A673 (cell line): ENCODE measurements around the gene SERPINA6. TPM values are rescaled to one million over a fixed set of nuclear protein-coding genes. Genes with fewer than 3 reads are reported as not detected.

ENCODE experiments used
- BruUV-seq: library from RNA; stranded (reverse); fragments of 400-500 nt; replicated peaks from 2 replicates; lab custom pipeline; 2021; lab: Mats Ljungman, UMichigan
- CTCF ChIA-PET: fragments of 300-600 bp; sonication (Branson Sonifier 250); formaldehyde crosslinking; loops from one replicate; lab custom pipeline; 2022; ENCODE audit warnings: antibody characterized with exemption; lab: Charles Lee
- POLR2A ChIA-PET: fragments of 300-600 bp; sonication (Branson Sonifier 250); formaldehyde crosslinking; loops from one replicate; lab custom pipeline; 2022; ENCODE audit warnings: antibody characterized with exemption; ENCODE audit not compliant: low non-redundant PET; lab: Charles Lee
- DNase-seq: peaks from one replicate; pipeline ENCODE4 v3.0.0-alpha.2; 2015; ENCODE audit warnings: low spot score
- H3K27ac ChIP-seq: fragments of 200-600 bp; sonication (generic); 2 replicates; pipeline ENCODE4 v1.5.1; 2016; ENCODE audit warnings: mixed run types, low read depth, mild to moderate bottlenecking, mixed read lengths, antibody characterized with exemption, low read length; ENCODE audit not compliant: poor library complexity, severe bottlenecking
- H3K27me3 ChIP-seq: fragments of 200-600 bp; sonication (generic); replicated peaks from 2 replicates; pipeline ENCODE4 v1.6.1; 2017; ENCODE audit warnings: mixed run types, low read depth, mild to moderate bottlenecking, mixed read lengths, antibody characterized with exemption, low read length; ENCODE audit not compliant: insufficient read depth, poor library complexity
- H3K36me3 ChIP-seq: fragments of 200-600 bp; sonication (generic); 2 replicates; pipeline ENCODE4 v1.6.1; 2016; ENCODE audit warnings: mixed run types, mild to moderate bottlenecking, mixed read lengths, antibody characterized with exemption, low read length; ENCODE audit not compliant: insufficient read depth, poor library complexity, severe bottlenecking
- H3K4me1 ChIP-seq: fragments of 200-600 bp; sonication (generic); 2 replicates; pipeline ENCODE4 v1.6.1; 2017; ENCODE audit warnings: mixed run types, mild to moderate bottlenecking, mixed read lengths, antibody characterized with exemption, low read length; ENCODE audit not compliant: insufficient read depth, poor library complexity, severe bottlenecking
- H3K4me3 ChIP-seq: fragments of 200-600 bp; sonication (generic); 2 replicates; pipeline ENCODE4 v1.5.1; 2016; ENCODE audit warnings: low read depth, mixed run types, mild to moderate bottlenecking, mixed read lengths, low read length; ENCODE audit not compliant: poor library complexity, severe bottlenecking
- H3K9me3 ChIP-seq: fragments of 200-600 bp; sonication (generic); 2 replicates; pipeline ENCODE4 v1.6.1; 2016; ENCODE audit warnings: mixed run types, low read depth, mild to moderate bottlenecking, mixed read lengths, antibody characterized with exemption, low read length; ENCODE audit not compliant: poor library complexity, severe bottlenecking
- EZH2 ChIP-seq: fragments of 200-600 bp; sonication (generic); IDR thresholded peaks from 2 replicates; pipeline ENCODE4 v1.6.1; 2017; ENCODE audit warnings: borderline replicate concordance, low read depth, mild to moderate bottlenecking, mixed read lengths, antibody characterized with exemption, low read length; ENCODE audit not compliant: poor library complexity, severe bottlenecking
- intact Hi-C: fragments of 100-400 bp; cut with micrococcal nuclease; formaldehyde crosslinking; loops from one replicate; pipeline ENCODE4 v1.10.0; 2022; ENCODE audit not compliant: unreplicated experiment
- total RNA-seq: library from RNA; stranded (reverse); gene quantifications from 2 replicates; pipeline ENCODE4 v1.2.3, GENCODE V29; 2021
- TF ChIP-seq, protein P1 (sequence below): fragments of 300-800, 200-600 bp; sonication (generic); conservative IDR thresholded peaks from 2 replicates; pipeline ENCODE4 v1.5.1; 2017; ENCODE audit warnings: low read depth, mild to moderate bottlenecking, antibody characterized with exemption, low read length, moderate library complexity, mixed read lengths

The SERPINA6 gene
- total RNA-seq, 1 experiment from 2014 or later, result not detected

DNA sequence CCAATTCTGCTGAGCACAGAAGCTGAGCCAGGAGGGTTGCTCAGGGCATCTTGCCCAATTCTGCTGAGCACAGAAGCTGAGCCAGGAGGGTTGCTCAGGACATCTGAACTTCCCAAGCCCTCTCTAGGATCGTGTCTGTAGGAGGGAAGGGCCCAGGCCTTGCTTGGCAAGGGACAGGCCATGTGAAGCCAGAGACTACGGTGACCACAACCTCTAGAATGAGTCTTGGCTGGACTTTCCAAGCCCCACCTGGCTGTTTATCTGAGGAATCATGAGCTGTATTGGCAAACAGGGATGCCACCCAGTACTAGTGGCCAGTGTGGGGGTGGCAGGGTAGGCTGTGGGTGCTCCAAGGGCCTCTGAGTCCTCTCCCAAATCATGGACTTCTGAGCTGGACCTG is 7.7 kb upstream of the SERPINA6 start:
- ChIA-PET CTCF (no interaction called here), POLR2A (no interaction called here)
- no peak overlapping the region for H3K27ac ChIP-seq
- no peaks in the 10 kb centered on the region for H3K27me3 ChIP-seq
- H3K4me1 ChIP-seq, result no peaks in the 10 kb centered on the region
- no peak for DNase-seq
- no TSS peak for BruUV-seq
- H3K9me3 ChIP-seq, result no peaks in the 10 kb centered on the region
- H3K4me3 ChIP-seq, result no peak overlapping the region
- TF ChIP-seq EZH2, result no peak
- TF ChIP-seq, protein P1, sequence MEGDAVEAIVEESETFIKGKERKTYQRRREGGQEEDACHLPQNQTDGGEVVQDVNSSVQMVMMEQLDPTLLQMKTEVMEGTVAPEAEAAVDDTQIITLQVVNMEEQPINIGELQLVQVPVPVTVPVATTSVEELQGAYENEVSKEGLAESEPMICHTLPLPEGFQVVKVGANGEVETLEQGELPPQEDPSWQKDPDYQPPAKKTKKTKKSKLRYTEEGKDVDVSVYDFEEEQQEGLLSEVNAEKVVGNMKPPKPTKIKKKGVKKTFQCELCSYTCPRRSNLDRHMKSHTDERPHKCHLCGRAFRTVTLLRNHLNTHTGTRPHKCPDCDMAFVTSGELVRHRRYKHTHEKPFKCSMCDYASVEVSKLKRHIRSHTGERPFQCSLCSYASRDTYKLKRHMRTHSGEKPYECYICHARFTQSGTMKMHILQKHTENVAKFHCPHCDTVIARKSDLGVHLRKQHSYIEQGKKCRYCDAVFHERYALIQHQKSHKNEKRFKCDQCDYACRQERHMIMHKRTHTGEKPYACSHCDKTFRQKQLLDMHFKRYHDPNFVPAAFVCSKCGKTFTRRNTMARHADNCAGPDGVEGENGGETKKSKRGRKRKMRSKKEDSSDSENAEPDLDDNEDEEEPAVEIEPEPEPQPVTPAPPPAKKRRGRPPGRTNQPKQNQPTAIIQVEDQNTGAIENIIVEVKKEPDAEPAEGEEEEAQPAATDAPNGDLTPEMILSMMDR, result no peak
- intact Hi-C loops, result no loop called here
- H3K36me3 ChIP-seq, result no peaks in the 10 kb centered on the region

DNA sequence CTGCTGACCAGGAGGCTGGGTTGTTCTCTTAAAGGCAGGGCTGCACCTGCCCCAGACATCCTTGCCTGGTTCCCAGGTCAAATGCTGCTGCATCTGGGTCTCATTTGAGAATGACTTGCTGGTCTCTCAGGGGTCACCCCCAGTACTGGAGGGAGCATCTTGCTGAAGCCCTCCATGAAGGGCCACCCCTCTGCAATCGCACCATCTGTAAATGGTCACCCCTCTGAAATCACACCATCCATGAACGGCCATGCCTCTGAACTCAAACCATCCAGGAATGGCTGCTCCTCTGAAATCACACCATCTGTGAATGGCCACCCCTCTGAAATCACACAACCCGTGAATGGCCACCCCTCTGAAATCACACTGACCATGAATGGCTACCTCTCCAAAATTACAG is 7.3 kb upstream of the SERPINA6 start:
- Histone ChIP-seq H3K4me1 (no peaks in the 10 kb centered on the region), H3K27ac (no peak overlapping the region), H3K4me3 (no peak overlapping the region), H3K36me3 (no peaks in the 10 kb centered on the region), H3K27me3 (no peaks in the 10 kb centered on the region), H3K9me3 (no peaks in the 10 kb centered on the region)
- no peak for TF ChIP-seq EZH2
- TF ChIP-seq, protein P1, result no peak
- intact Hi-C loops, result no loop called here
- POLR2A ChIA-PET, result no interaction called here
- CTCF ChIA-PET, result no interaction called here
- DNase-seq, result no peak
- no TSS peak for BruUV-seq

DNA sequence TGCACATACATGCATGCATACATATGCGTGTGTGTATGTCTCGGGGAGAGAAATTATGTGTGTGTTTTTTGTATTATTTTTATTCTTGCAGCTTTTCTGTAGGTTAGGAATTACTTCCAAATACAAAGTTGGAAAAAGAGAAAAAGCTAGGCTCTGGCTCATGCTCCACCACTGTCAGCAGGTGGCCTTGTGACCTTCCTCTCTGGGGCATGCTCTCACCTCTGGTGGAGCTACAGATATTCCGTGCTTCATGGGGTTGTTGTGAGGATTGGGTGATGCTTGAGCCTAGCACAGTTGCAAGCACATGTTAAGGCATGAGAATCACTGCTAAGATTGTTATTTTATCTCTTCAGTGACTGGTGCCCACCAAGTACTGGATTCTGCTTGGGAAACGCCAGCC is 6.7 kb upstream of the SERPINA6 start:
- Histone ChIP-seq H3K4me3 (no peak overlapping the region), H3K4me1 (no peaks in the 10 kb centered on the region), H3K9me3 (no peaks in the 10 kb centered on the region), H3K36me3 (no peaks in the 10 kb centered on the region), H3K27me3 (no peaks in the 10 kb centered on the region), H3K27ac (no peak overlapping the region)
- TF ChIP-seq, protein P1, result no peak
- TF ChIP-seq EZH2, result no peak
- no peak for DNase-seq
- intact Hi-C loops, result no loop called here
- ChIA-PET POLR2A (no interaction called here), CTCF (no interaction called here)
- no TSS peak for BruUV-seq
